ENCODE measurements around the gene SLC6A6.
A peak's percentile ranks its signal among the peaks of the same experiment; 100 is the strongest.

SLC6A6 gene

GRCh38 chr3:14430053-14430452 lies 27.6 kb downstream of the SLC6A6 start:
- TF ChIP-seq EZH2 (IDR thresholded peaks at IDR 0.05; ENCODE audit: borderline replicate concordance, low read depth, low read length, severe bottlenecking) (no peak), CTCF (IDR thresholded peaks at IDR 0.05; ENCODE audit: borderline replicate concordance, extremely low read depth, low read length, poor library complexity, severe bottlenecking) (no peak)
- ATAC-seq (ENCODE audit: insufficient read depth, low read depth) (no peak), DNase-seq (no peak)
- Histone ChIP-seq H3K27ac (ENCODE audit: low read length) (no peak overlapping the region), H3K4me3 (ENCODE audit: low read depth in 1 of 2, low read length in 2 of 2) (no peak overlapping the region), H3K9me3 (ENCODE audit: insufficient read depth, low read length, severe bottlenecking) (no peaks in the 10 kb centered on the region), H3K9ac (ENCODE audit: low read depth, low read length) (no peak overlapping the region), H3K4me1 (ENCODE audit: insufficient read depth, low read length) (peaks cover 33% of the 10 kb centered on the region), H3K36me3 (ENCODE audit: insufficient read depth, low read length) (0 out of 2 replicates have a peak, but pooled peaks cover 5% of the 10 kb centered on the region), H3K27me3 (ENCODE audit: insufficient read depth, low read length, poor library complexity) (no peaks in the 10 kb centered on the region), H3K4me2 (ENCODE audit: insufficient read depth, low read length) (no peak overlapping the region), H4K20me1 (ENCODE audit: insufficient read depth, low read length) (peaks cover 9% of the 10 kb centered on the region), H3K79me2 (ENCODE audit: insufficient read depth, low read length) (peaks cover 15% of the 10 kb centered on the region; the same call in 1 of the 2 replicates), H2AFZ (ENCODE audit: low read depth, low read length) (no peak overlapping the region)

GRCh38 chr3:14430706-14431451 lies 28.5 kb downstream of the SLC6A6 start:
- H3K27ac ChIP-seq (ENCODE audit: low read length): peak overlapping the region; percentile 91
- ATAC-seq (ENCODE audit: insufficient read depth, low read depth) (no peak), DNase-seq (no peak)
- 0 out of 2 replicates have a peak overlapping the region, but pooled peaks have one; percentile 11 for H2AFZ ChIP-seq (ENCODE audit: low read depth, low read length)
- H3K4me1 ChIP-seq (ENCODE audit: insufficient read depth, low read length): peaks cover 33% of the 10 kb centered on the region
- H3K9ac ChIP-seq (ENCODE audit: low read depth, low read length): peak overlapping the region; percentile 48
- 0 out of 2 replicates have a peak, but pooled peaks cover 5% of the 10 kb centered on the region for H3K36me3 ChIP-seq (ENCODE audit: insufficient read depth, low read length)
- H3K79me2 ChIP-seq (ENCODE audit: insufficient read depth, low read length): peaks cover 16% of the 10 kb centered on the region; the same call in 1 of the 2 replicates
- no peak for TF ChIP-seq CTCF (IDR thresholded peaks at IDR 0.05; ENCODE audit: borderline replicate concordance, extremely low read depth, low read length, poor library complexity, severe bottlenecking)
- TF ChIP-seq EZH2 (IDR thresholded peaks at IDR 0.05; ENCODE audit: borderline replicate concordance, low read depth, low read length, severe bottlenecking): no peak
- peaks cover 10% of the 10 kb centered on the region for H4K20me1 ChIP-seq (ENCODE audit: insufficient read depth, low read length)
- peak overlapping the region in 1 of 2 experiments; percentile 40; a peak in 2 of 4 replicates for H3K4me3 ChIP-seq (ENCODE audit: low read depth in 1 of 2, low read length in 2 of 2)
- no peaks in the 10 kb centered on the region for H3K27me3 ChIP-seq (ENCODE audit: insufficient read depth, low read length, poor library complexity)
- H3K4me2 ChIP-seq (ENCODE audit: insufficient read depth, low read length): peak overlapping the region; percentile 59
- H3K9me3 ChIP-seq (ENCODE audit: insufficient read depth, low read length, severe bottlenecking): no peaks in the 10 kb centered on the region

- Histone ChIP-seq H3K4me1 (ENCODE audit: insufficient read depth, low read length) (peaks cover 33% of the 10 kb centered on the region), H3K36me3 (ENCODE audit: insufficient read depth, low read length) (0 out of 2 replicates have a peak, but pooled peaks cover 5% of the 10 kb centered on the region), H3K27ac (ENCODE audit: low read length) (peak overlapping the region; percentile 91), H3K9ac (ENCODE audit: low read depth, low read length) (peak overlapping the region; percentile 48), H3K9me3 (ENCODE audit: insufficient read depth, low read length, severe bottlenecking) (no peaks in the 10 kb centered on the region), H3K4me2 (ENCODE audit: insufficient read depth, low read length) (peak overlapping the region; percentile 59), H3K4me3 (ENCODE audit: low read depth in 1 of 2, low read length in 2 of 2) (peak overlapping the region in 1 of 2 experiments; percentile 40; a peak in 2 of 4 replicates), H4K20me1 (ENCODE audit: insufficient read depth, low read length) (peaks cover 11% of the 10 kb centered on the region), H2AFZ (ENCODE audit: low read depth, low read length) (0 out of 2 replicates have a peak overlapping the region, but pooled peaks have one; percentile 11), H3K79me2 (ENCODE audit: insufficient read depth, low read length) (peaks cover 16% of the 10 kb centered on the region; the same call in 1 of the 2 replicates), H3K27me3 (ENCODE audit: insufficient read depth, low read length, poor library complexity) (no peaks in the 10 kb centered on the region)
- TF ChIP-seq CTCF (IDR thresholded peaks at IDR 0.05; ENCODE audit: borderline replicate concordance, extremely low read depth, low read length, poor library complexity, severe bottlenecking) (no peak), EZH2 (IDR thresholded peaks at IDR 0.05; ENCODE audit: borderline replicate concordance, low read depth, low read length, severe bottlenecking) (no peak)
- DNase-seq: no peak
- ATAC-seq (ENCODE audit: insufficient read depth, low read depth): no peak
These were observed 29.1 kb downstream of the SLC6A6 start for GRCh38 chr3:14431452-14431916.
